IPS-18a (cell line): ENCODE results near the gene OPTN.
"Not testable (repeated sequence)": the region's sequence is repeated elsewhere in the genome, so short reads cannot be mapped to it uniquely, and the experiment has no call there.

Experiments used
- H3K27ac ChIP-seq: one replicate; pipeline ENCODE4 v1.5.1; 2013; ENCODE audit warnings: low read length
- H3K27me3 ChIP-seq: one replicate; pipeline ENCODE4 v1.6.1; 2013; ENCODE audit warnings: mild to moderate bottlenecking, low read length; ENCODE audit not compliant: control insufficient read depth, insufficient read depth
- H3K36me3 ChIP-seq: one replicate; pipeline ENCODE4 v1.6.1; 2013; ENCODE audit warnings: low read depth, low read length; ENCODE audit not compliant: control insufficient read depth
- H3K4me1 ChIP-seq: one replicate; pipeline ENCODE4 v1.6.1; 2013; ENCODE audit warnings: low read depth, low read length; ENCODE audit not compliant: control insufficient read depth
- H3K4me3 ChIP-seq: one replicate; pipeline ENCODE4 v1.5.1; 2013; ENCODE audit warnings: low read length
- H3K9ac ChIP-seq: one replicate; pipeline ENCODE4 v1.6.1; 2013; ENCODE audit warnings: mild to moderate bottlenecking, low read length, moderate library complexity
- H3K9me3 ChIP-seq: one replicate; pipeline ENCODE4 v1.6.1; 2013; ENCODE audit warnings: low read depth, low read length; ENCODE audit not compliant: control insufficient read depth

The OPTN gene

DNA sequence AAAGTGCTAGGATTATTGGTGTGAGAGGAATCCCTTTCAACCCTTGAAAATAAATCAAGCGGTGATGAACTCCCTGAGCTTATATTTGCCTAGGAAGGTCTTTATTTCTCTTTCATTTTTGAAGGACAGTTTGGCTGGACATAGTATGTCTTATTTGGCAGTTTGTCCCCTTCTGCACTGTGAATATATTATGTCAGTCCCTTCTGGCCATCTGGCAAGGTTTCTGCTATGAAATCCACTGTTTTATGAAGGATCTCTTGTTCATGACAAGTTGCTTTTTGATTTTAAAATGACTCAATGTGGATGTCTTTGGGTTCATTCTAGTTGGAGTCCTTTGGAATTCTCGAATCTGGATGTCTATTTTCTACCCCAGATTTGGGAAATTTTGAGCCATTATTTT lies 39.7 kb downstream of the OPTN start:
- H3K4me1 ChIP-seq: peaks cover 15% of the 10 kb centered on the region
- H3K36me3 ChIP-seq: no peaks in the 10 kb centered on the region
- H3K9ac ChIP-seq: no peak overlapping the region
- no peaks in the 10 kb centered on the region for H3K9me3 ChIP-seq
- no peaks in the 10 kb centered on the region for H3K27me3 ChIP-seq
- H3K27ac ChIP-seq: no peak overlapping the region
- H3K4me3 ChIP-seq: no peak overlapping the region

GRCh38 chr10:13140627-13141190 lies 40.7 kb downstream of the OPTN start:
- Histone ChIP-seq H3K4me3 (no peak overlapping the region), H3K36me3 (no peaks in the 10 kb centered on the region), H3K4me1 (peaks cover 15% of the 10 kb centered on the region), H3K9me3 (no peaks in the 10 kb centered on the region), H3K9ac (no peak overlapping the region), H3K27me3 (no peaks in the 10 kb centered on the region), H3K27ac (no peak overlapping the region)

GRCh38 chr10:13143766-13144165 lies 43.8 kb downstream of the OPTN start:
- Histone ChIP-seq H3K27me3 (no peaks in the 10 kb centered on the region), H3K4me3 (no peak overlapping the region), H3K9ac (no peak overlapping the region), H3K4me1 (peaks cover 10% of the 10 kb centered on the region), H3K9me3 (no peaks in the 10 kb centered on the region), H3K36me3 (no peaks in the 10 kb centered on the region), H3K27ac (no peak overlapping the region)

DNA sequence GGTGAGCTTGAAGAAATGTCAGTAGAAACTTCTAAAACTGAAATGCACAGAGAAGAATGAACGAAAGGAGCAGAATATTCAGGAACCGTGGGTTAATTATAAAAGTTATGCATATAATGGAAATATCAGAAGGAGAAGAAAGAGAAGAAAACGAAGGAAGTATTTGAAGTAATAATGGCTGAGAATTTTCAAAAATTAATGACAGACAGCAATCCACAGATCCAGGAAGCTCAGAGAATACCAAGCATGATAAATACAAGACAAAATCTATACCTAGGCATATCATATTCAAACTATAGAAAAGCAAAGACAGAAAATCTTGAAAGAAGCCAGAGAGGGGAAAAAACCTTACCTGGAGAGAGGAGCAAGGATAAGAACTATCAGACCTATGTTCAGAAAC lies 44.9 kb downstream of the OPTN start:
- Histone ChIP-seq H3K36me3 (no peaks in the 10 kb centered on the region), H3K27me3 (no peaks in the 10 kb centered on the region), H3K9me3 (no peaks in the 10 kb centered on the region), H3K9ac (no peak overlapping the region), H3K4me1 (peaks cover 8% of the 10 kb centered on the region), H3K27ac (no peak overlapping the region), H3K4me3 (no peak overlapping the region)

DNA sequence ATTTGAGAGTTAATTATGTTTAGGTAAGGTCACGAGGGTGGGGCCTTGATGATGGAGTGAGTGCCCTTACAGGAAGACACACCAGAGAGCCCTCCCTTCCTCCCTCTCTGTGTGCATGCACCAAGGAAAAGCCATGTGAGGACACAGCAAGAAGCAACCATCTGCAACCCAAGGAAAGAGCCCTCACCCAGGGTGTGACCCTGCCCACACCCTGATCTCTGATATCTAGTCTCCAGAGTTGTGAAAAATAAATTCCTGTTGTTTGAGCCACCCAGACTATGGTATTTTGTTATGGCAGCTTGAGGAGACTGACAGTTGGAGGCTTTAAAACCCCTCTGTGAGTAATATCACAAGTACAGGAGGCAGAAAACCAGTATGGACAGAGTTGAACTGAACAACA lies 46.4 kb downstream of the OPTN start:
- H3K27me3 ChIP-seq: no peaks in the 10 kb centered on the region
- no peak overlapping the region for H3K9ac ChIP-seq
- H3K4me3 ChIP-seq: no peak overlapping the region
- no peak overlapping the region for H3K27ac ChIP-seq
- peaks cover 2% of the 10 kb centered on the region for H3K4me1 ChIP-seq
- H3K9me3 ChIP-seq: no peaks in the 10 kb centered on the region
- no peaks in the 10 kb centered on the region for H3K36me3 ChIP-seq

DNA sequence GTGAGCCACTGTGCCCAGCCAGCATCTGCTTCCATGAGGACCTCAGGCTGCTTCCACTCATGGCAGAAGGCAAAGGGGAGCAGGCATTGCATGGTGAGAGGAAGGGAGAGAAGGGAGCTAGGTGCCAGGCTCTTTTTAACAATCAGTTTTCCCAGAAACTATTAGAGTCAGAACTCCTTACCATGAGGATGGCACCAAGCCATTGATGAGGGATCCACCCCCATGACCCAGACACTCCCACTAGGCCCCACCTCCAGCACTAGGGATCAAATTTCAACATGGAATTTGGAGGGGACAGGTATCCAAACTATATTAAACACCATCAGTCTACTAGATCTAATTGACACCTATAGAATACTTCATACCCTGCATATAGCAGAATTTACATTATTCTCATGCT lies 47.2 kb downstream of the OPTN start:
- Histone ChIP-seq H3K4me1 (no peaks in the 10 kb centered on the region), H3K36me3 (no peaks in the 10 kb centered on the region), H3K4me3 (no peak overlapping the region), H3K27me3 (no peaks in the 10 kb centered on the region), H3K9ac (no peak overlapping the region), H3K27ac (no peak overlapping the region), H3K9me3 (no peaks in the 10 kb centered on the region)

GRCh38 chr10:13152296-13152695 lies 52.3 kb downstream of the OPTN start:
- Histone ChIP-seq H3K9ac (no peak overlapping the region), H3K27me3 (no peaks in the 10 kb centered on the region), H3K9me3 (no peaks in the 10 kb centered on the region), H3K27ac (no peak overlapping the region), H3K4me1 (no peaks in the 10 kb centered on the region), H3K36me3 (no peaks in the 10 kb centered on the region), H3K4me3 (no peak overlapping the region)

DNA sequence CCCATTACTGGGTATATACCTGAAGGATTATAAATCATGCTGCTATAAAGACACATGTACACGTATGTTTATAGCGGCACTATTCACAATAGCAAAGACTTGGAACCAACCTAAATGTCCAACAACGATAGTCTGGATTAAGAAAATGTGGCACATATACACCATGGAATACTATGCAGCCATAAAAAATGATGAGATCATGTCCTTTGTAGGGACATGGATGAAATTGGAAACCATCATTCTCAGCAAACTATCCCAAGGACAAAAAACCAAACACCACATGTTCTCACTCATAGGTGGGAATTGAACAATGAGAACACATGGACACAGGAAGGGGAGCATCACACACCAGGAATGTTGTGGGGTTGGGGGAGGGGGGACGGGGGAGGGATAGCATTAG lies 55.9 kb downstream of the OPTN start:
- H3K27me3 ChIP-seq, H3K9me3 ChIP-seq, H3K27ac ChIP-seq, H3K9ac ChIP-seq, H3K4me1 ChIP-seq, H3K36me3 ChIP-seq, H3K4me3 ChIP-seq: not testable (repeated sequence)

GRCh38 chr10:13158401-13158800 lies 58.4 kb downstream of the OPTN start:
- no peak overlapping the region for H3K4me3 ChIP-seq
- H3K9me3 ChIP-seq: no peaks in the 10 kb centered on the region
- no peaks in the 10 kb centered on the region for H3K36me3 ChIP-seq
- peaks cover 3% of the 10 kb centered on the region for H3K4me1 ChIP-seq
- no peak overlapping the region for H3K27ac ChIP-seq
- no peaks in the 10 kb centered on the region for H3K27me3 ChIP-seq
- no peak overlapping the region for H3K9ac ChIP-seq

- peaks cover 20% of the 10 kb centered on the region for H3K36me3 ChIP-seq
- peak within 1 kb of the TSS; percentile 99 for H3K4me3 ChIP-seq
- H3K27me3 ChIP-seq: no peaks in the 10 kb centered on the region
- peak within 1 kb of the TSS; percentile 89 for H3K9ac ChIP-seq
- H3K4me1 ChIP-seq: peaks cover 3% of the 10 kb centered on the region
- no peaks in the 10 kb centered on the region for H3K9me3 ChIP-seq
- peak within 1 kb of the TSS; percentile 61 for H3K27ac ChIP-seq
Observed at GRCh38 chr10:13160934-13161856, 61.2 kb downstream of the OPTN start, which contains the start of gene MCM10. Gene MCM10 (plus strand): TSS chr10:13161558. CDS start chr10:13164203, 2,645 bp downstream.

DNA sequence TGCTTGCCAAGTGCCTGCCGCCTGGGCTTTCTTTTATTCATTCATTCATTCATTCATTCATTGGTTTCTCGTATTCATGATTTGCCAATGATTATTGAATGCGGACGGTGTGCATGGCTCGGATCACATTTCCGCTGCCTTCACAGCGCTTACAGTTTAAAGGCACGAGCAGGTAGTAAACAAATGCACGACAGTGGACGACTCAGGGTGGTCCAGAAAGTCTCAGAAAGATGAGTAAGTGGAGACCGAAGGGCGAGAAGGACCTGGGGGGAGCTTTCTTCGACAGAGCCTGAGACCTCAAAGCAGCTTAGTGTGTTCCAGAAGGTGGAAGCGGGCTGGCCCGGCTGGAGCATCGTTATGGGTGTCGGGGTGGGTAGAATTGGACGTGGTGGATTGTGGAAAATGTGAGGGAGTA lies 61.9 kb downstream of the OPTN start:
- H3K4me3 ChIP-seq: peak overlapping the region; percentile 99
- peak overlapping the region; percentile 61 for H3K27ac ChIP-seq
- no peaks in the 10 kb centered on the region for H3K27me3 ChIP-seq
- H3K4me1 ChIP-seq: peaks cover 3% of the 10 kb centered on the region
- H3K9ac ChIP-seq: peak overlapping the region; percentile 89
- peaks cover 20% of the 10 kb centered on the region for H3K36me3 ChIP-seq
- no peaks in the 10 kb centered on the region for H3K9me3 ChIP-seq

- no peaks in the 10 kb centered on the region for H3K9me3 ChIP-seq
- no peak overlapping the region for H3K27ac ChIP-seq
- H3K27me3 ChIP-seq: no peaks in the 10 kb centered on the region
- H3K36me3 ChIP-seq: peaks cover 27% of the 10 kb centered on the region
- no peak overlapping the region for H3K9ac ChIP-seq
- H3K4me3 ChIP-seq: no peak overlapping the region
- H3K4me1 ChIP-seq: peaks cover 3% of the 10 kb centered on the region
Observed at GRCh38 chr10:13163859-13164258, 63.9 kb downstream of the OPTN start.
